AG08396 (cell line): ENCODE results near the gene USP5.

Source experiments
- DNase-seq: peaks from one replicate; pipeline ENCODE4 v3.0.0; 2012; ENCODE audit warnings: low spot score, mixed read lengths

The USP5 gene

GRCh38 chr12:6825398-6826124 is 26.4 kb upstream of the USP5 start:
- peak; percentile 94 for DNase-seq

GRCh38 chr12:6826125-6826733 is 25.7 kb upstream of the USP5 start:
- no peak for DNase-seq

GRCh38 chr12:6826734-6827436 is 25.1 kb upstream of the USP5 start:
- no peak for DNase-seq

GRCh38 chr12:6827437-6827911 is 24.5 kb upstream of the USP5 start:
- peak; percentile 91 for DNase-seq

- DNase-seq = peak; percentile 77
Measured at GRCh38 chr12:6827982-6828780, 23.8 kb upstream of the USP5 start, which contains the start of gene P3H3. TSS of gene P3H3 (plus strand) at chr12:6828407. CDS start at chr12:6828441, 34 bp downstream.

DNA sequence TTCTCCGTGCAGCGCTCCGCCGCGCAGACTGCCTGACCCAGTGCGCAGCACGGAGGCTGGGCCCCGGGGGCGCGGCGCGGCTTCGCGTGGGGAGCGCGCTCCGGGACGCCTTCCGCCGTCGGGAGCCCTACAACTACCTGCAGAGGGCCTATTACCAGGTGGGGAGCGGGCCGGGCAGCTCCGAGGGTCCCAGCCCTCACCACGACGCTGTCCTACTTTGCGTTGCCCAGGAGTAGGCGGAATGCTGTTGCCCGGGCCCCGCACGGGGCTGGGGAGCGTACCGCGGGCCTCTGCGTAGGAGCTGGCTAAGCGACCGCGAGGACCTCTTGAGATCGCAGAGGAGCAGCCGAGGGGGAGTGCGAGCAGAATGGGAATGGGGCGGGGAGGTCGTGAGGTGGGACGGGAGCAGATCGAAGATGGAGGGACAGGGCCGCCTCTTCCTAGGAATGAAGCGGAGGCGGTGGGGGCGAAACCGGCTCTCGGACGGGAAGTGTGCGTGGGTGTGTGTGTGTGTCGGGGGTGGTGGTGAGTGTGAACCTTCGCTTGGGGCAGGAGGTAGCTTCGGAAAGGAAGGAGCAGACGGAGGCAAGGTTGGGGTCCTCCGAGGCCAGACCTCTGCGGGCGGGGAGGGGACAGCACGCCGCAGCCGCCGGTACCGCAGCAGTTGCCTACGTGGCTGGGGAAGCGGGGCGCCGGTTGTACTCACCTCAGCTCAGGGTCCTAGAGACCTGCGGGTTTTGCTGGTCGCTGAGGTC is 23.0 kb upstream of the USP5 start:
- peak; percentile 74 for DNase-seq

DNA sequence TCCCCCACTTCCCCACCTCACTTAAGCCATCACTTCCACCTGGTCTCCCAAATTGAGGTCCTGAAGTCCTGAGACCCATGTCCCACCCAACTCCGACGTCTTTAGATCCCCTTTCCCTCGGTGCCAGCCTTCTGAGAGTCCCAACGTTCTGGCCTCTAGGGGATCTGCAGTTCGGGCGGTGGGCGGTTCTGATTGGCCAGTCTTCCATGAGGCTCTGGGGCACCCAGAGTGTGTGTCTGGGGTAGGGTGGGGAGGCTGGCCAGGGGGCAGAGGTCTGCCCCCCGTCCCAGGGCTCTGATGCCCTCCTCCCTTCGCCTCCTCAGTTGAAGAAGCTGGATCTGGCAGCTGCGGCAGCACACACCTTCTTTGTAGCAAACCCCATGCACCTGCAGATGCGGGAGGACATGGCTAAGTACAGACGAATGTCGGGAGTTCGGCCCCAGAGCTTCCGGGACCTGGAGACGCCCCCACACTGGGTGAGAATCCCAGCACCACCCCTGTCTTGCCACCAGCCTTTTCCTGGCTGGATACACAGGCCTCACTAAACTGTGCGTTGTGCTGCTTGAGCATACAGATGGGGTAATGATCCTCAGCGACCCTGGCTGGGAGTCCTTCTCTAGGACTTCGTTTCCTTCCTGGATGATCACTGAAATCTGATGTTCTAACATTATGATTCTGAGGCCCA is 22.3 kb upstream of the USP5 start:
- DNase-seq = peak; percentile 71

DNA sequence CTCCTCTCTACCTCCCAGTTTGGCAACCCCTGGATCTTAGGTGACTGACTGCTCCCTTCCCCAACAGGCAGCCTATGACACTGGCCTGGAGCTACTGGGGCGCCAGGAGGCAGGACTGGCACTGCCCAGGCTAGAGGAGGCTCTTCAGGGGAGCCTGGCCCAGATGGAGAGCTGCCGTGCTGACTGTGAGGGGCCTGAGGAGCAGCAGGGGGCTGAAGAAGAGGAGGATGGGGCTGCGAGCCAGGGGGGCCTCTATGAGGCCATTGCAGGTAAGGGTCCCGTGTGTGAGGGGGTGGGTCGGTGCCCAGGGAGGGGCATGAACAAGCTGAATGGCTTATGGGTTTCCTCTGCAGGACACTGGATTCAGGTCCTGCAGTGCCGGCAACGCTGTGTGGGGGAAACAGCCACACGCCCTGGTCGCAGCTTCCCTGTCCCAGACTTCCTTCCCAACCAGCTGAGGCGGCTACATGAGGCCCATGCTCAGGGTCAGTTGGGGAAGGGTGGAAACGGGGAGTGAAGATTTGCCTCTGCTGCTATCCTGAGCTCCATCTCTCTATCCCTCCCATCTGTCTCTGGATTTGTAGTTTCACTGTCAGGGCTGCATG is 21.6 kb upstream of the USP5 start:
- DNase-seq = no peak

DNA sequence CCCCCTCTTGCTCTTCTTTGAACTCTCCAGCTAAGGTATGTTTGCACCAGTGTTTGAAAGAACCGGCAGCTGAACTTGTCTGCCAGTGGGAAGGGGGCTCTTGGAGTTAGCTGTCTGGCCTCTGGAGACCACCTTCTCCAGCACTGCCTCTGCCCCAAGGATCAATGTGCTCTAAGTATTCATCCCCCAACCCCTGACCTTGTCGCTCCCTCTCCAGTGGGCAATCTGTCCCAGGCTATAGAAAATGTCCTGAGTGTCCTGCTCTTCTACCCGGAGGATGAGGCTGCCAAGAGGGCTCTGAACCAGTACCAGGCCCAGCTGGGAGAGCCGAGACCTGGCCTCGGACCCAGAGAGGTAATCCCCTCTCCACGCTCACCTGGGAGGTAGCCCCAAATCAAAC is 21.0 kb upstream of the USP5 start:
- no peak for DNase-seq

DNA sequence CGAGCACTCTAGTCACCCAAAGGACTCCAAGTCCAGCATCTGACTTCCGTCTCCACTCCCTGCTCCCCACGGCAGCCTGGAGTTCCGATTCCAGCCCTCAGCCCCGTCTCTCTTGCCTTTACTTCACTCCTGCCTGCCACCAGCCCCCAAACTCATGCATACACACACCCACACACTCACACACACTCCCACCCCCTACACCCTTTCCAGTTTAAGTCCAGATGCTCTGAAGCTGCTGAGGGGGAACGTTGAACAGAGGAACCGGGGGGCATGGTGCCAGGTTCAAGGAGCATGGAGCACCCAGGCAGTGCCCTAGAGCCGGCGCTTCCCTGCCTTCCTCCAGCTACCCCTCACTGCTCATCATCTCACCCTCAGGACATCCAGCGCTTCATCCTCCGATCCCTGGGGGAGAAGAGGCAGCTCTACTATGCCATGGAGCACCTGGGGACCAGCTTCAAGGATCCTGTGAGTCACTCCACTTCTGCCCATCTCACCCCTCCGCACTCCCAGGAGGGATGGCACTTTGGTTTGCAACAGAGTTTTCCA is 20.4 kb upstream of the USP5 start:
- DNase-seq = no peak

DNA sequence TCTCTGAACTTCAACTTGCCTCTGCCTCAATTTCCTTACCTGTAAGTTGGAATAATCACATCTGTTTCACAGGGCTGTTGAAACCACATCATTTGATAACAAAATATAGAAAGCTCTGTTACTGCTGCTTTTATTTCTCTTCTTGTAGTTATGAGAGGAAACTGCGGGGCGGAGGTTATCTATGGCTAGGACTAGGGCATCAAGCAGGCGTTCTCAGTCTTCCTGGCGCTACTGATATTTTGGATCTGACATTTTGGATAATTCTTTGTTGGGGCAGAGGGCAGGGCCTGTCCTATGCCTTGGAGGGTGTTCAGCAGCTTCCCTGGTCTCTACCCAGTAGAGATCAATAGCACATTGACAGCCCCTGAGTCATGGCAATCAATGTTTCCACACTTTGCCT is 19.8 kb upstream of the USP5 start:
- DNase-seq = no peak

- DNase-seq = peak; percentile 69
Measured at GRCh38 chr12:6833189-6833890, 18.6 kb upstream of the USP5 start.

- DNase-seq = no peak
Measured at GRCh38 chr12:6834254-6834653, 17.7 kb upstream of the USP5 start.

DNA sequence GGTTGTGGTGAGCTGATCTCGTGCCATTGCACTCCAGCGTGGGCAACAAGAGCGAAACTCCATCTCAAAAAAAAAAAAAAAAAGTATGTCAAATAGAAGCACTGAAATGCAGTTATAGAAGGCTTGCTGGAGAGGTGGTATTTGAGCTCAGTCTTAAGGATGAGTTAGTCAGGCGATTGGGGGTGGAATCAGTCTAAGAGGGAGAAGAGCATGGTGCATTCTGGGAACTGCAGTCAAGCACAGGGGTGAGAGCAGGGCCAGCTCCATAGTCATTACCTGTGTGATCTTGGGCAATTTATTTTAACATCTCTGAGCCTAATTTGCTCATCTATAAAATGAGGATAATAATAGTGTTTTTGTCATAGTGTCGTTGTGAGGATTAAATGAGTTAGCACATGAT is 17.1 kb upstream of the USP5 start:
- no peak for DNase-seq

GRCh38 chr12:6836851-6837250 is 15.1 kb upstream of the USP5 start:
- DNase-seq = no peak

DNA sequence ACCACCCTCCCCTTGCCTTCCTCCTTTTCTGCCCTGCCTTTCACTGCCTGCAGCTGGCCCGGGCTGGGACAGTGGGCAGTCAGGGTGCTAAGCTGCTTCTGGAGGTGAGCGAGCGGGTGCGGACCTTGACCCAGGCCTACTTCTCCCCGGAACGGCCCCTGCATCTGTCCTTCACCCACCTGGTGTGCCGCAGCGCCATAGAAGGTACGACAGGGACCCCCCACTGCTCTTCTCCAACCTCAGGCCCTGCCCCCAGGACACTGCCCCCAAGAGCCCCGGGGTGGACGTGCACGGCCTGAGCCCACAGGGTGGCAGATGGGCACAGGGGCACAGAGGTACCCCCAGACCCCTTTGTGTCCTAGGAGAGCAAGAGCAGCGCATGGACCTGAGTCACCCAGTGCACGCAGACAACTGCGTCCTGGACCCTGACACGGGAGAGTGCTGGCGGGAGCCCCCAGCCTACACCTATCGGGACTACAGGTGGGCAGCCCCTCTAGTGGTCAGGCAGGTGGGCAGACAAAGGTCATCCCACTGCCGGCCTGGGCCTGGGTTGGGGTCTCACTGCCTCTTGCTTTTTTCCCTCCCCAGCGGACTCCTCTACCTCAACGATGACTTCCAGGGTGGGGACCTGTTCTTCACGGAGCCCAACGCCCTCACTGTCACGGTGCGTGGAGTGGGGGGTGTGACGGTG is 14.4 kb upstream of the USP5 start:
- DNase-seq = no peak

DNA sequence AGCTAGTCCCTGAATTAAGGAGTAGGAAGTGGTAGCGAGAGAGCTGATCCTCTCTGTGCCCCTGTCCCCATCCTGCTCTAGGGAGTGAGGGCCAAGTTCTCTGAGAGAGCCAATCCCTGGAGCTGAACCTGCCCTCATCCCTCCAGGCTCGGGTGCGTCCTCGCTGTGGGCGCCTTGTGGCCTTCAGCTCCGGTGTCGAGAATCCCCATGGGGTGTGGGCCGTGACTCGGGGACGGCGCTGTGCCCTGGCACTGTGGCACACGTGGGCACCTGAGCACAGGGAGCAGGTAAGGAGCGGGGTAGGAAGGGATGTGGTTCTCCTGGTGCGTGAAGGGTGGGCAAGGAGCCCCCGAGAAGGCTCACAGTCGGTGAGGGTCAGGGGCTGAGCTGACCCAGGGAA is 13.1 kb upstream of the USP5 start:
- no peak for DNase-seq

DNA sequence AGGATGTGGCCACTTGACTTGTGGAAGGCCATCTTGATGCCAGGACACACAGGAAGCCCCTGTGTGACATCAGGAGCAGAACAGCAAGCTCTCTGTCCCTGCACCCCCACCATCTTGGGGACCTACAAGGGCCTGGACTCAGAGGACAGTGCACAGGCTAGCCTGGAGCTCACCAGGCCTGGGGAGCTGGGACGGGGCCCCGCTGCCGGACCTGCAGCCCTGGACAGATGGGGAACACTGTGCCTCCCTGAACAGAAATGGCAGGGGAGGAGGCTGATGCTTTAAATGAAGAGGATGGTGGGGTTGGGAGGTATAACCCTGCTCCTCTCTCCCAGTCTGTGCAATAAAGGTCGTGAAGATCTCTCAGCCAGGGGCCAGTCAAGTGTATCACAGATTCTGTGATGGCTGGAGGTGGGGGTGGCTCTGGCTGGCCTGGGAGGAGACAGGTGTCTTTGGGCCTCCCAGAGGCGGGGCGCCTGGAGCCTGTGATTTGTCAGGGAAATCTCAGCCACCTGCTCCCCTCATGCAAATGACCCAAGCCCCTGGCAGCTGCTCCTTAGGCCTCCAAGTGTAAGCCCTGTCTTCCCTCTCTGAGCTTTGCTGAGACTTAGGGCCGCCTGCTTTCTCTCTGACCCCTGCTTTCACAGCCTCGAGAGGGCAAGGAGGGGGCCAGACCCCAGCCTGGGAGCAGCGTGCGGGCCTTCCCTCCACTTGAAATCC is 12.3 kb upstream of the USP5 start:
- DNase-seq = no peak
